Measurements from ENCODE around the gene IFI27.

IFI27 gene

GRCh38 chr14:94103554-94104150 is 6.9 kb upstream of the IFI27 start:
- FAIRE-seq, result no peak

- no peak for FAIRE-seq
These were observed 5.8 kb upstream of the IFI27 start for GRCh38 chr14:94104731-94105130.

- no peak for FAIRE-seq
These were observed 653 bp upstream of the IFI27 start for GRCh38 chr14:94109915-94110250.

- FAIRE-seq, result no peak
These were observed 950 bp downstream of the IFI27 start for GRCh38 chr14:94111276-94112095.

GRCh38 chr14:94112513-94113063 is 2.1 kb downstream of the IFI27 start:
- no peak for FAIRE-seq

DNA sequence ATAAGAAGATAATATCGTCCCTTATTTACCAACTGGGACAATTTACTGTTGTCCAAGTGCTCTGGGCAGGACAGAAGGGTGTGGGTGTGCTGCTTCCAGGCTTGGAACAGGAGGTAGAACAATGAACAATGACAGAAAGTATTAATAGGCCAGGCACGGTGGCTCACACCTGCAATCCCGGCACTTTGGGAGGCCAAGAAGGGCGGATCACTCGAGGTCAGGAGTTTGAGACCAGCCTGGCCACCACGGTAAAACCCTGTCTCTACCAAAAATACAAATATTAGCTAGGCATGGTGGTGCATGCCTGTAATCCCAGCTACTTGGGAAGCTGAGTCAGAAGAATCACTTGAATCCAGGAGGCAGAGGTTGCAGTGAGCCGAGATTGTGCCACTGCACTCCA is 2.5 kb downstream of the IFI27 start:
- no peak for FAIRE-seq

GRCh38 chr14:94113490-94113889 is 3.0 kb downstream of the IFI27 start:
- no peak for FAIRE-seq

GRCh38 chr14:94113908-94114588 is 3.5 kb downstream of the IFI27 start:
- FAIRE-seq, result no peak

DNA sequence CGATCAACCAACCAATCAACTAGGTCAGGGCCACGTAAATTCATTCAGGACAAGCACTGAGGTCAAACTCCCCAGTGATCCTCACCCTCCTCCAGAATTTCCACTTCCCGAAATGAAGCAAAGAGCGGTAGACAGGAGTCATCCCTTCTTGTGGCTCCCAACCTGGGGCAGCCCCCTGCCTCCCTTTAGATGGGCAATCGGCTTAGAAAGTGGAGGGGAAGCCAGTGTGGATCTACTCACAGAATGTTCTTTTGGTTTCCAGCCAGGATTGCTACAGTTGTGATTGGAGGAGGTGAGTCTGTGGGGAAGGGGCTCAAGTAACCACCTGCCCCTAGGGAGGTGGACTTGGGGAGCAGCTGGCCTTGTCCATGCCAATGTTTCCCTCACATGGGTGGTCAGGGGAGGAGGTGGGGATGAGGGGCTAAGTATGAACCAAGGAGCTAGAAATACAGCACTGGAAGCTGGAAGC is 4.1 kb downstream of the IFI27 start:
- no peak for FAIRE-seq

DNA sequence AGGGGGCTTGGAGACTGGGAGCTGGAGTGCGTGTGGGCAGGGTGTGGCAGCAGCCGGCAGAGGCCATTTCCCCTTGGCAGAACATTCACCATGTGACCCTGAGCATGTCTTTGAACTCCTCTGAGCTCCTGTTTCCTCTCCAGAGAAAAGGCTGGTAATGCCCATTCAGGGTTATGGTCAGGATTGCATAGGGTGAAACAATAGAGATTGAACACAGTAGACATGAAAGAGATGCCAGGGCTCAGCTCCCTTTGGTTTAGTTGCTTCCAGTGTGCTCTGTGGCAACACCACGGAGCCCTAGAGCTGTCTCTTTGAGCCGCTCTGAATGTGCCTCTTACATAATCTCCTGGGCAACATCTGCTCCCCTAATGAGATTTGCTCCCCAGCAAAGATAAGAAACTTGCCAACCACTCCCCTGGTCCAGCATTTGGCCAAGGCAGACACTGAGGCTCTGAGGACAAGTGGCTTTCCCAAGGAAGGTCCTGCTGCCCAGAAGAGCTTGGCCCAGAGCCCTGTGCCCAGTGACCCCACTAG is 4.6 kb downstream of the IFI27 start:
- no peak for FAIRE-seq

DNA sequence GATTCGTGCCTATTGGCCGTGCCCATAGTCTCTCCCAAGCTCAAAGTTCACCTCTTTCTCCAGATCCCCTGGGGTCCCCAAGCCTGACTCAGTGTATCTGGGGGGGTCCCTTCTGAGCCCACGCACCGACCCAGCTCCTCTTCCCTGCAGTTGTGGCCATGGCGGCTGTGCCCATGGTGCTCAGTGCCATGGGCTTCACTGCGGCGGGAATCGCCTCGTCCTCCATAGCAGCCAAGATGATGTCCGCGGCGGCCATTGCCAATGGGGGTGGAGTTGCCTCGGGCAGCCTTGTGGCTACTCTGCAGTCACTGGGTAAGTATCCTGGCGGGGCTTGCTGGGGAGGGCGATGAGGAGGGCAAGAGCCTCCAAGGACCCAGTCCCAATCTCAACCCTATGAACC is 5.1 kb downstream of the IFI27 start:
- FAIRE-seq, result no peak

GRCh38 chr14:94116701-94117100 is 6.2 kb downstream of the IFI27 start:
- no peak for FAIRE-seq

GRCh38 chr14:94117856-94118255 is 7.3 kb downstream of the IFI27 start:
- no peak for FAIRE-seq

- FAIRE-seq, result no peak
These were observed 8.5 kb downstream of the IFI27 start for GRCh38 chr14:94119071-94119470.

DNA sequence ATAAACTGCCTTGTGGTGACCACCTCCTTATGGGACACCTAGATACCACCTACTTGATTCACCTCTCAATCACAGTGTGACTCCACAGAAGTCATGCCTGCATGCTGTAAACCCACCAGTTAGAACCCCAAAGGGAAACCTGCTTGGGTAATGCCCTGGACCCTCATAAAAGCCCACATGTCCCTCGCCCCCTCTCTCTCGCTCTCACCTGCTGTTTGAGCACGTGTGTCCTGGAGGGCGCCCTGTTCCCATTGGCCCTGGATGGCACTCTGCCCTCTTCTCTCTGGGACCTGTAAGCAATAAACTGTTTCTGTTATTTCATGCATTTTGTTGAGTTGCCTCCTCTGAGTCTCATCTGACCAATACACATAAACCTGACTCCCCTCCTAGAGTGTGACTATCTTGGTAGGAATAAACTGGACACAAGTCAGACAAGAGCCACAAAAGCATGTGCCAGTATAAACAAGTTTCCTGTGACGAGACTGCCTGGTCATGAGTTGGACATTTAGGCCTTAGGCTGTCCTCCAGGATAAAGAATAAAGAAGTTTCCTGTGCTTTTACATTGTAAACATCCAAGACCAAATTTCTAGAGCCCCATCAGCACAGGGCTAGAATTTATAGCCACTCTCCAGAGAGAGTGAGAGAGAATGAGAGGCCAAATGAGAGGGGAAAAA is 10.3 kb downstream of the IFI27 start:
- FAIRE-seq, result no peak

DNA sequence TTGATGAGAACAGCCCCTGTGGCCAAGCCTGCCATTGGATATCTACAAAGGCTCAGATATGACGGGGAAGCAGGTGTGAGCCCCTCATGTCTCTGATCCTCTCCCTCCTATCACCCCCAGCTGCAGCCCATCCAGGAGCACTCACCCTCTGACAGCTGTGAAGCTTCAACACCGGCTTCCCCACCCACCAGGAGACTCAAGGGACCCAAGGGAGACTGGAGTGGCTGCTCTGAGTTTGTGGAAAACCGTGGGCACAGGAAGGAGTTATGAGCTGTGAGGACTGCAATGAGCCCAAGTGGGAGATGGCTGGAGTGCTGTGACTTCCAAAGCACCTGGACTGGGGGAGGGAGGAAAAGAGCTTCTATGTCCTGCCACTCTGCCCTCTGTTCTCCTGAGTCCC is 10.9 kb downstream of the IFI27 start:
- no peak for FAIRE-seq

DNA sequence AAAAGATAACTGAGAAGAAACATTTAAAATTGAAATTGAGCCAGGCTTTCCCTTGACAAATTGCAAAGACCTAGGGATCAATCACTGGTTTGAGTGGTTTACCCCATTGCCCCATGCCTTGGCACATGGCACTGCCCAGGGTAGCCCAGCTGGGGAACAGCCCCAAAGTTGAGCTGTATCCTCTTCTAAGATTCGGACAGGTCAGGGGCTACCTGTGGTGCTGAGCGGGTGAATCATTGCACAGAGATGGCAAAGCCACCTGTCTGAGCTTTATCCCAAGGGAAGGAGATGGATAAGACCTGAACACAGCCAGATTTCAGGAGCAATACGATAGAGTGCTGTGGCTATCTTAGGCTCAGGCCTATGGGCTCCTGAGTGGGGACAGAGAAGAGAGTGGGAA is 11.9 kb downstream of the IFI27 start:
- FAIRE-seq, result no peak

GRCh38 chr14:94123296-94123695 is 12.8 kb downstream of the IFI27 start:
- no peak for FAIRE-seq

DNA sequence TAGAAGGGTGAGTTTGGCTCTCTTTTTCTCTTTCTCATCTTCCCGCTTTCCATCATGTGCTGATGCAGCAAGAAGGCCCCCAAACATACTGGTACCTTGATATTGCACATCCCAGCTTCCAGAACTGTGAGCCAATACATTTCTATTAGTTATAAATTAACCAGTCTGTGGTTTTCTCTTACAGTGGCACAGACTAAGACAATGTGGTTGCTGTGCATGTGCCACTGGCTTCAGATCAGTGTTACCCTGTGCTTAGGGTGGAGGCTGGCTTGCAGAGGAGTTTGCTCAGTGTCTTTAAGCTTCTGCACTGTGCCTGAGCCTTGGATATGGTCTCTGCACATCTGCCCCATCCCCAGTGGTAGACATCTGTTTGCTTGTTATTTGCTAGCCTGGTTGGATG is 13.3 kb downstream of the IFI27 start:
- FAIRE-seq, result no peak

GRCh38 chr14:94124582-94125377 is 14.2 kb downstream of the IFI27 start:
- no peak for FAIRE-seq

DNA sequence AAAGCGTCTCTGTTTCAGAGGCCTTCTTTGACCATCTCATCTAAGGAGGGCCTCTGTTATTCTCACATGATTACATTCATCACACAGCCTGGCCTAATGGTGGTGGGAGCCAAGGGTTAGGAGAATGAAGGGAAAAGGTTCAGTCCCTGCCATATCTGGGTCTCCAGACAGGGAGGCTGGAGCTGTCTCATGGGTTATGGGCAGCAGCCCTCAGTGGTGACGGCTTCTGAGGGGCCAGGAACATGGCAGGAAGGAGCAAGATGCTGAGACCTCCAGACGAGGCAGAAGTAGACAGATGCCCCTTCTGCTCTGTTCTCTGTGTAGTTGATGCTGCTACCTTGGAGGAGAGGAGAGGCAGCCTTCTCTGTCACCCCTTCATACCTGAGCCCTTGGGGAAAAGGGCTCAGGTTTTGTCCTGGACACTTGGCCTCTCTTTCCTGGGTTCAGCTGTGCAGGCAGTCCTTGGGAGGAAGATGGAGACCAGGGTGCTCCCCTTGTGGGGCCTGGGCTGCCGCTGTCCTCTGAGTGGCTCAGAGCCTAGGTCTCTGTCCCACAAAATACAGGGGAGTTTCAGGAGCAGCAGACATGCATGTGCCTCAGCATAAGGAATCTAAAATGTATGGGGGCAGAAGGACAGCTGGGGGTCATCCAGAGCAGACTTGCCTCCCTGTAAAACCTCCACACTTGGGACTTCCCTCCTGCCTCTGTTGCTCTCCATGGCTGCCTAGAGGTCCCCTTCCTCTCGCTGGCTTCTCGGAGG is 15.3 kb downstream of the IFI27 start:
- no peak for FAIRE-seq

DNA sequence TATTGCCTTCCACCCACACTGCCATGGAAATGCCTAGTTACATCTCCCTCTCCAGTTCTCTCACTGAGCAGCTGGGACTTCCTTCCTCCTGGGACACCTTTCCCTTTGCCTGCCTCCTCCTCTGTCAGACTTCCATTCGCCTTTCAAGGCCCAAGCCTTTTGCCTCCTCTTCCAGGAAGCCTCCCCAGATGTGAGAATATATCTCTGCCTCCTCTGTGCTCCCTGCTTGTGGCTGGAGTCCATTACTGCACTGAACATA is 15.8 kb downstream of the IFI27 start:
- FAIRE-seq, result no peak
